T-helper 2 cell treated with Interferon-gamma antibody and Interleukin-4, amounts not matched to agents 100 ng/mL and 5 ng/mL, for 36 hours (primary cell): Measurements from ENCODE around the gene TMEM109. TPM values are rescaled to one million over a fixed set of nuclear protein-coding genes. Genes with fewer than 3 reads are reported as not detected.

Experiments
- intact Hi-C: fragments of 100-400 bp; cut with micrococcal nuclease; formaldehyde crosslinking; loops from one replicate; pipeline ENCODE4 v1.15.1; 2023
- total RNA-seq: library from RNA; stranded (reverse); gene quantifications from 2 replicates; pipeline ENCODE4 v1.2.3, GENCODE V29; 2022

Gene TMEM109
- total RNA-seq, 1 donor from 2014 or later: 132 TPM

DNA sequence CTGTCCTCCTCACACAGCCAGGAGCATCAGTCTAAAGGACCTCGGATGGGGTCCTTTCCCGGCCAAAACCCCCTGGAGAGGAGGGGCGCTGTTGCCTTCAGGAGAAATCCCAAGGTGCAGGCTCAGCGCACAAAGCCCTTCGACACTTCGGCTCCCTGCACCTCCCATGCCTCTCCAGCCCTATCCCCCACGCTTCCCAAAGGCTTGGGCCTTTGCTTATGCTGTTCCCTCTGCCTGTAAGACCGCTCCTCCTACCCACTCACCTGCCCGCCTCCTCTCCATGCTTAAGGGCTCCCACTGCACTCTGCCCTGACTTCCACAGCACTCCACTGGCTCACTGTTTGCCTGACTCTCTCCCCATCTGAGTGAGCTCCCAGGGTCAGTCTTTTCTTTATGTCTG, 24.5 kb downstream of the TMEM109 start:
- intact Hi-C loops: no loop called here

DNA sequence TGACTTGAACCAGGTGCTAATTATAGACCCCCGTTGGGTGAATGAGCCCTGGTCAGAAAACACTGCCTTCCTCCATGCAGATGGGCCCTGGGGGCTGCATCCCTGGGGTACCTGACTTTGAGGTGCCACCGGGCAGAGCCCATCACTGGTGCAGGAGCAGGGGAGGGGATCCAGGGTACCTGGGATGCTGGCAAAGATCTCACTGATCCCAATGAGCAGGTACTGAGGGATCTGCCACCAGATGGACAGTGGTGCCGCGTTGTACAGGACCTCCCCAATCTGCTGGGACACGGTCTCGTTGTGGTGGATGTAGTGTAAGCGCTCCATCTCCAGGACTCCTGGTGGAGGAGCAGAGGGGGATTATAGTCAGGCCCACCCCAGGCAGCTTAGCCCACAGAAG, 25.3 kb downstream of the TMEM109 start:
- intact Hi-C loops: no loop called here

DNA sequence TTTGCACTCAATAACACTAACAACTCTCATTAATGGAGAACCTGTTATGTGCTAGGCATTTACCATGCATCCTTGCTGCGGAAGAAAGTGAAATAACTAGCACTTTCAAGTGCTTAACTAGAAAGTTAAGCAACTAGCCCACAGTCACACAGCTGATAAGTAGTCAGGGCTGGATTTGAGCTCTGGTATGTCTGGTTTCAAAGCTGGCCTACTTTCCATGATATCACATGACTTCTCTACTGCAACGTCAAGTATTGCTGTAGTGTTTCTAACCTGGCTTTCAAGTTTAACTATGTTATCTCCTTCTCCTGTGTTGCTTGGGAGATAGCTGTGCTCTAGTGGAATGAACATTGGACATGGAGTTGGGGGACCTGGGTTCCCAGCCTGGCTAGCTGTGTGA, 25.9 kb downstream of the TMEM109 start:
- intact Hi-C loops: no loop called here

- intact Hi-C loops: no loop called here
These were observed 27.6 kb downstream of the TMEM109 start for GRCh38 chr11:60941371-60942119.

- intact Hi-C loops: no loop called here
These were observed 28.3 kb downstream of the TMEM109 start for GRCh38 chr11:60942219-60942618.

DNA sequence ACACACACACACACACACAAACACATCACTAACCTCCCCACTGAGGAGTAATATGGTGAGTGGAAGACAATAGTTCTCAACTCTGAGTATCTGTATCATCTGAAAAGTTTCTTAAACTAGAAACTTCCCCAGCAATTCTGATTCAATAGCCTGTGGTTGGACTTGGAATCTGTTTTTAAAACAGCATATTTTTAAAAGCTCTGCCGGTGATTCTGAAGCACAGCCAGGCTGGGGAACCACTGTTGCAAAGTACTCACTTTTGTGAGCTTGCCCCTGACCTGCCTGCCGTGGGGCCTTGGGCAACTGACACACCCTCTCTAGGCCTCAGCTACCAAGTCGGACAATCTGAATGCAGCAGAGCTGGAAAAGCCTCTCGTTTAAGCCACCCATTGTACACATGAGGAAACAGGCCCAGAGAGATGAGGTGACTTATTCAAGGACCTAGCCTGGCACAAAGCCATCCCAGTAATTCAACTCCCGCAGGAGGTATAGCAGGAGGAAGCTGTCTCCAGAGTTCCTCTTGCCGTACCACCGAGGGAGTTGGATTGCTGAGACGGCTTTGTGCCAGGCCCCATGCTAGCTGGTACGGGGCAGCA, 29.1 kb downstream of the TMEM109 start:
- intact Hi-C loops: no loop called here

DNA sequence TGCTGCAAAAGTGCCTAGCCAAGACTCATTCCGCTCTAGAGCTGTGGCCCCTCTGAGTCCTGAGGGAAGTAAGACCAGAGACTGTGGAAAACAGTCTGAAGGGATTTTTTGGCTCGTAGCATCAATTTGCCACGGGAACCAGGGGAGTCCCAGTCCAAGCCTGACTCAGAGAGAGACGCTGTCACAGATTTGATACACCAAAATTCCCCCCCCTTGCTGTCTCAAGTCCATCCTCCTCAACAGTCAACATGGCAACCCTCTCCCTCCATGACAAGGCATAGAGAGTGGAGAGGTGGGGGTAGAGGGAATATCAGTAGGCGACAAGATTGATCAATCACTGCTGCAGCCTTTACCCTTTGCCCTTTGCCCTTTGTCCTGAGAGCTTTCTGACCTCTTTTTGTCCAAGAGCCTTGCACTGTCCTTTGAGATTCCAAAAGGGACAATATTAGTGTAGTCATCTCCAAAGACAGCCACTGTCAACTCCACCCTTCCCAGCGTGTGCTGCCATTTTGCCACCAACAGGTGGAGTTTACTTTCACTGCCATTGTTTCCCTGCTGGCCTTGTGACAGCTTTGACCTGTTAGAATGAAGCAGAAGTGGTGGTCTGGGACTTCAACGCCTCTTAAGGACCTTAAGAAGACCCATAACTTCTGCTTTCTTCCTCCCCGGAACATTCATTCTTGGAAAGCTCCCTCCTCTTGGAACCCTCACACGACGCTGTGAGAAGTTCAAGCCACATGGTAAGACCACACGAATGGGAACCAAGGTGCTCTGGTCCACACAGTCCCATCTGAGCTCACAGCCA, 30.7 kb downstream of the TMEM109 start:
- intact Hi-C loops: no loop called here

- intact Hi-C loops: no loop called here
These were observed 31.3 kb downstream of the TMEM109 start for GRCh38 chr11:60945295-60945667.

- intact Hi-C loops: no loop called here
These were observed 32.8 kb downstream of the TMEM109 start for GRCh38 chr11:60946601-60947264.

DNA sequence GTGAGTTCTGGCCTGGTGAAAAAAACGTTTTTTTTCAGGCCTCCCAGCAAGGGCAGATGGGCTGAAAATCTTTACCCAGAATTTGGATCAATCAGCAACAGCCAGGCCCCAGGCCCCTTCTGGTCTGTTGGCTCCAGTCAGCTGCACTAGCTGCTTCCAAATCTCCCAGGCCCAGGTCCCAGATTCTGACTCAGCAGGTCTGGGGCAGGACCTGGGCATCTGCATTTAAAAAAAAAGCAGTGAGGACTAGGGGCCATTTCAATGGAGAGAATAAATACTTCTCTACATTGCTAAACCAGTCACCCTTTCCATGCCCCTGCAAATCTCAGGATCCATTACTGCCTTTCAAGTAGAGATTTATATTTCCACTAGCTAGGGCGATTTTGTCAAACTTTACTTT, 33.7 kb downstream of the TMEM109 start:
- intact Hi-C loops: no loop called here

GRCh38 chr11:60948250-60948649, 34.3 kb downstream of the TMEM109 start:
- intact Hi-C loops: no loop called here

DNA sequence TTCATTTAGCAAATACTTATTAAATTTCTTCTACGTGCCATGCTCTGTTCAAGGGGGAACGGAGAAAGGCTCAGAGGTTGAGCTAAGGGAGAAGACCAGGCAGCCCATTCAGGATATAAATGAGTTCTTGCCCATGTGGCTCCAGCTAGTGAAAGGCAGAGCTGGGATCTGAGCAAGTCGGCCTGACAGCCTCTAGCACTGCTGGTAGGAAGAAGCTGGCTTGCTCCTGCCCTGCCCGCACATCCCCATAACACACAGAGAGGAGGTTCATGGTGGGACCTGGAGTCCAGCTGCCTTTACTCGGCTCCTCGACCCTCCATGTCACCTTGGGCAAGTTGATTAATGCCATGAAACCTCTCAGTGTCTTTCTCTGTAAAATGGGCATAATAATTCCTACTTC, 36.1 kb downstream of the TMEM109 start:
- intact Hi-C loops: no loop called here

DNA sequence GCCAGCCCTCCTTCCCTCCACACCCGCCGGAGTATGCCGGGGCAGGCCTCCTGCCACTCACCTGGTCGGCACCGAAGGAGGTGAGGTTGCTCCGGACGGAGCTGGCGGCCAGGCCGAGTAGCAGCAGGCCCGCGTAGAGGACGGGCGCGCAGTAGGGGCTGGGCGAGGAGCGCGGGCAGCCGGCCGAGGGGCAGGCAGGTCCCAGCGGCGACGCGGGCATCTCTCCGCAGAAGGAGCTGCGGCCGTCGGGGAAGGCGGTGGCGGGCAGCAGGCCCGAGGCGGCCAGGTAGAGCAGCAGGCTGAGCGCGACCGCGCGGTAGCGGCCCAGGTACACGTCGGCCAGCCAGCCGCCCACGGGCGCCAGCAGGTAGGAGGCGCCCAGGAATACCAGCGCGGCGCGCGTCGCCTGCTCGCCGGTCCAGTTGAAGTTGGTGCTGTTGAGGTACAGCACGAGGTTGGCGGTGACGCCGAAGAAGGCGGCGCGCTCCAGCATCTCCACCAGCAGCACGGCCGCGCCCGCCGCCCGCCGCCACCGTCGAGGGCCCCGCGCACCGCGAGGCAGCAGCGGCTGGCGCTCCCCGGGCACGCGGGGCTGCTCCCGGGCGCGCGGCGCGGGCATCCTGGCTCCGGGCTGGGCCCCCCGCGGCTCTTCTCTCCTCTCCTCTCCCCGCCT, 37.1 kb downstream of the TMEM109 start:
- intact Hi-C loops: no loop called here

DNA sequence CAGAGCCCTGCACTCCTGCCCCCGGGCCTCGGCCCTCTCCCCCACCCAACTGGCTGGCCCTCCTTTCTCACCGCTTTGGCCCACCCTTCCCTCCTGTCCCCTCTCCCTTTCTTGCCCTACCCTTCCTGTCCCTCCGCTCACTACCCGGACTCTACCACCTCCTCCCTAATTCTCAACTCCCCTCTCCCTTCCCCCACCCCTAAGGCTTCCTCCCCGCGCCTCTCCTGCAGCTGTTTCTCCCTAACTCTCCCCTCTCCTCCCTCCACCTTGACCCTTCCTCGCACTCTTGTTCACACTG, 37.6 kb downstream of the TMEM109 start:
- intact Hi-C loops: no loop called here

DNA sequence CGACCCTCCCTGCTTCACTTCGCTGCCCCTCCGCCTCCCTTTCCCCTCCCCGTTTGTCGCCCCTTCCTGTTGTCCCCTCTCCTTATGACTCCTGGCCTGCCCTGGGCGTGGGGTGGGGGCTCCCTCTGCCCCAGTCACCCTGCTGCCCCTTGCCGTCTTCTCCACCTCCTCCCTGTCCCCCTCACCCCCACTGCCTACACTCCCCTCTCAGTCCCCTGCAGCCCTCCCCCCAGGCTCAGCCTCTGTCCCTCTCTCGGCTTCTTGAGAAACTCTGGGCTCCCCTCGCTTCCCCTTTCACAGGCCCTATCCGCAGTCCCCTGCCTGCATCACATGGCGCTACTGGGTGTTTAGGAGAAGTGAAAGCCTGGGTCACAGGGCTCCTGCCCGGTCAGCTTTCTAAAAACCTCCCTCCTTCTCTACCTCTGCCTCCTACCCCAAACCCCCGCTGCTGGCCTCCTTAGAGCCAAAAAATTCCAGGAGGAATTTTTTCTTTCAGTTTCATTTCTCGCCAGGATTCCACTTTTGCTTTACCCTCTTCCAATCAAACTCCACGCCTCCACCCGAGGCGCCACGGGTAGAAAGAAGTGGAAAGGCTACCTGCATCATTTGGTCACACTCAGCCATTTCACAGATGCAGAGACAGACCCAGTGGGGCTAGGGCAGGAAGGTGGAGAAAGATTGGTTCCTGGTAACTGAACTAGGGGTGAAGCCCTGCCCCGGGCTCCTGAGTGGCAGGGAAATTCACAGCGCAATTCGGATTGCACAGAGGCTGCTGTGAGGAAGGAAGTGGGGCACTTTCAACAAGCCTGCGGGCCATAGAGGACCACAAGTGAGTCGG, 38.2 kb downstream of the TMEM109 start, which contains the start of gene SLC15A3:
SLC15A3 (minus strand) TSS at position 273 of the 838 bp plus-strand sequence. CDS start 625 bp downstream, outside the sequence.
- intact Hi-C loops: no loop called here

DNA sequence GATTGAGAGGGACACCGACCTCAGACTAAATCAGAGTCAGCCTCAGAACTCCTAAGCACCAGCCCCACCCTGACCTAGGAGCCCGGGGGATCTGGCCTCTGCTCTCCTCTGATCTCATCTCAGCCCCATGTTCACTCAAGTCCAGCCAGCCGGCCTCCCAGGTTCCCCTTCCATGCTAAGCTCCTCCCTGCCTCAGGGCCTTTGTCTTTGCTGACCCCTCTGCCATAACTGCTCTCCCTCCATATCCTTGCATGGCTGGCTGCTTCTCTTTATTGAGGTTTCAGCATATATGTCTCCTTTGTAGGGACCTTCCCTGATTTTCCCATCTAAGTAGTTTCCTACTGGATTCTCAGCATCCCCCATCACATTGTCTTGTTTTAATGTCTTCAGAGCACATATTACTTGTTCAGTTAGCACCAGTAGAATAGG, 38.8 kb downstream of the TMEM109 start:
- intact Hi-C loops: no loop called here

DNA sequence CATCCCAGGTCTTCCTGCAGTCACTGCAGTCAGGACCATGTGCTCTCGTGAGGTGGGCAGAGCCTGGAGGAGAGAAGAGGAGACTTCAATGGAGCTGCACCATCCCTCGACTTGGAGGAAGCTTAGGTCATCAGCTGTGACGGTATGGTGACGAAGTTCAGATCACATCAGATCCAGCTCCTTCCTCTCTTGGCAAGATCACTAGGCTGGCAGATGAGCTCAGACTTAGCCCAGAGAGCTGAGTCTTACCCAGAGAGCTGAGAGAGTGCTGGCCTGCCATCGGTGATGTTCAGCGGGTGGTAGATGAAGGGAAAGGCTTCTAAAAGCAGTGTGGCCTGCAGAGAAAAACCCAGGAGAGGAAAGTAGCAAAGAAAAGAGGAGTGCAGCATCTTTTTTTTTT, 39.8 kb downstream of the TMEM109 start:
- intact Hi-C loops: no loop called here

- intact Hi-C loops: no loop called here
These were observed 40.5 kb downstream of the TMEM109 start for GRCh38 chr11:60954421-60954820.

DNA sequence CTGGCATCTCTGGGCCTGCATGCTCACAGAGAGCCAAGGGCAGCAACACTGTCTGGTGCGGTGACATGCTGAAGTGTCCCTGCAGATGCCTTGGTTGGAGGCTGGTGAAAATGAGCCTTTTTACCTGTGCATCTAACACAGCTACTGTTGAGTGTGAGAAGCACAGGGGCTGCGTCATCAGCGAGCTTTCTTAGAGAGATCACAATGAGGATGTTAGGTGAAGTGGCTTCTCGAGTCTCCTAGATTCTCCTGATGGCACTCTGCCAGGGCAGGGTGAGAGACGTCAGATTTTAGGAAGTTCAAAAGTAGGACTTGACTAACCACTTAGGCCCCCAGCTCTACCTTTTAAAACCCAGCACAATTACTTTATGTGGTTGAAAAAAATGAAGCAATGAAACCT, 41.6 kb downstream of the TMEM109 start:
- intact Hi-C loops: no loop called here

DNA sequence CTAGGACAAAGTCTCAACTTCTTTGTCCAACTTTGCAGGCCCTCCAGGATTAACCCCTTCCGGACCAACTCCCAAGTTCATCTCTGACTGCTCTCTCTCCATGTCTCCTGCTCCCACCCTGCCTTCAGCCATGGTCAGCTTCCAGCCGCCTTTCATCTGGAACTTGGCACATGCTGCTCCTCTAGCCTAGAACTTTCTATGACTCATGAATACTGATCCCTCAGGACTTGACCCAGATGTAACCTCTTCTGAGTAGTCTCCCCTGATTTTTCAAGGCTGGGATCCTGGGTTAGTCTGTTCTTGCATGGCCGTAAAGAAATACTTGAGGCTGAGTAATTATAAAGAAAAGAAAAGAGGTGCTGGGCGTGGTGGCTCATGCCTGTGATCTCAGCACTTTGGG, 43.2 kb downstream of the TMEM109 start:
- intact Hi-C loops: no loop called here
